Kidney (tissue), 14 donors: ENCODE results near the gene PDIK1L. TPM values are rescaled to one million over a fixed set of nuclear protein-coding genes. Genes with fewer than 3 reads are reported as not detected.

Experiments
- DNase-seq, 5 donors: peaks; one replicate each; pipeline ENCODE4 v3.0.0-alpha.2; 2013 to 2020
- FAIRE-seq: peaks from 2 replicates; lab custom pipeline; 2012; peaks lifted over from hg19 to GRCh38; lab: Jason Lieb, UNC
- H3K27ac ChIP-seq, 2 donors: one replicate each; pipeline ENCODE4 v1.7.0; 2013; ENCODE audit warnings: low read depth in 2 of 2, low read length in 2 of 2, inconsistent platforms in 1 of 2
- H3K27me3 ChIP-seq: one replicate; pipeline ENCODE4 v1.7.1; 2013; ENCODE audit warnings: low read length, inconsistent platforms; ENCODE audit not compliant: control insufficient read depth, insufficient read depth
- H3K36me3 ChIP-seq, 3 donors: one replicate each; pipeline versions ENCODE4 v1.7.0 to v1.7.1; 2013; ENCODE audit warnings: low read length in 3 of 3, control low read depth in 1 of 3, inconsistent platforms in 1 of 3; ENCODE audit not compliant: insufficient read depth in 3 of 3, control insufficient read depth in 2 of 3
- H3K4me1 ChIP-seq, 3 donors: one replicate each; pipeline versions ENCODE4 v1.7.0 to v1.7.1; 2013; ENCODE audit warnings: low read length in 3 of 3, inconsistent platforms in 1 of 3, low read depth in 1 of 3; ENCODE audit not compliant: control insufficient read depth in 2 of 3, insufficient read depth in 2 of 3
- H3K4me3 ChIP-seq, 3 donors: one replicate each; pipeline versions ENCODE4 v1.7.0 to v1.8.1; 2013; ENCODE audit warnings: low read length in 3 of 3, control low read depth in 1 of 3, inconsistent platforms in 1 of 3
- H3K9ac ChIP-seq, 3 donors: one replicate each; pipeline versions ENCODE4 v1.7.0 to v1.7.1; 2013; ENCODE audit warnings: low read length in 3 of 3, control low read depth in 1 of 3, inconsistent platforms in 1 of 3
- H3K9me3 ChIP-seq, 3 donors: one replicate each; pipeline versions ENCODE4 v1.7.0 to v1.7.1; 2013; ENCODE audit warnings: low read length in 3 of 3, control low read depth in 1 of 3, inconsistent platforms in 1 of 3; ENCODE audit not compliant: control insufficient read depth in 2 of 3, insufficient read depth in 1 of 3
- intact Hi-C: fragments of 100-400 bp; cut with DNase I; formaldehyde crosslinking; loops from one replicate; pipeline ENCODE4 v1.11.1; 2022
- polyA plus RNA-seq: library from polyadenylated mRNA; stranded (reverse); fragments of 350-450 nt; fragmentation: Illumina TruSeq; extraction: RNeasy Lipid Tissue Mini Kit (QIAGEN cat#74804); gene quantifications from one replicate; pipeline ENCODE4 v1.2.3, GENCODE V29; 2014; ENCODE audit warnings: low read depth, low replicate concordance; ENCODE audit not compliant: insufficient read depth
- total RNA-seq: library from RNA; stranded (reverse); fragmentation: NEBNext Ultra II Directional; extraction: Animal tissue kit (Norgen Biotek cat#: 25700); gene quantifications from one replicate; pipeline ENCODE4 v1.2.1, GENCODE V29; 2021
- TF ChIP-seq, protein P1 (sequence below): IDR thresholded peaks from 3 replicates; pipeline ENCODE4 v1.5.1; 2012; ENCODE audit warnings: mild to moderate bottlenecking, moderate library complexity, borderline replicate concordance; ENCODE audit not compliant: insufficient read depth; ENCODE audit errors: extremely low read depth
- donor health status: control.
- donor health status: control.
- donor health status: control.
- donor health status: control.
- donor health status: control.
- donor health status: DM: yes; HTN: yes; CAD: no.
- donor health status: Normal renal cell carcinoma (clear cell type).

Gene PDIK1L
- total and polyA plus RNA-seq, 2 donors from 2014 or later = 3.7 to 13.9 TPM

GRCh38 chr1:26110731-26111529, 694 bp upstream of the PDIK1L start:
- Histone ChIP-seq H3K27me3 (no peaks in the 10 kb centered on the region), H3K36me3 (peaks cover 0 to 7% (median 3%) of the 10 kb centered on the region in 3 donors), H3K9ac (peak overlapping the region; percentile 43 to 84 (median 69)), H3K9me3 (no peaks in the 10 kb centered on the region), H3K4me3 (peak overlapping the region; percentile 74 to 96 (median 79)), H3K4me1 (peaks cover 4 to 7% (median 5%) of the 10 kb centered on the region in 3 donors), H3K27ac (peak overlapping the region; percentile 67 to 80)
- TF ChIP-seq, protein P1, sequence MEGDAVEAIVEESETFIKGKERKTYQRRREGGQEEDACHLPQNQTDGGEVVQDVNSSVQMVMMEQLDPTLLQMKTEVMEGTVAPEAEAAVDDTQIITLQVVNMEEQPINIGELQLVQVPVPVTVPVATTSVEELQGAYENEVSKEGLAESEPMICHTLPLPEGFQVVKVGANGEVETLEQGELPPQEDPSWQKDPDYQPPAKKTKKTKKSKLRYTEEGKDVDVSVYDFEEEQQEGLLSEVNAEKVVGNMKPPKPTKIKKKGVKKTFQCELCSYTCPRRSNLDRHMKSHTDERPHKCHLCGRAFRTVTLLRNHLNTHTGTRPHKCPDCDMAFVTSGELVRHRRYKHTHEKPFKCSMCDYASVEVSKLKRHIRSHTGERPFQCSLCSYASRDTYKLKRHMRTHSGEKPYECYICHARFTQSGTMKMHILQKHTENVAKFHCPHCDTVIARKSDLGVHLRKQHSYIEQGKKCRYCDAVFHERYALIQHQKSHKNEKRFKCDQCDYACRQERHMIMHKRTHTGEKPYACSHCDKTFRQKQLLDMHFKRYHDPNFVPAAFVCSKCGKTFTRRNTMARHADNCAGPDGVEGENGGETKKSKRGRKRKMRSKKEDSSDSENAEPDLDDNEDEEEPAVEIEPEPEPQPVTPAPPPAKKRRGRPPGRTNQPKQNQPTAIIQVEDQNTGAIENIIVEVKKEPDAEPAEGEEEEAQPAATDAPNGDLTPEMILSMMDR = no peak
- DNase-seq (peak; percentile 87 to 93 (median 90)), FAIRE-seq (no peak)
- intact Hi-C loops = no loop called here

DNA sequence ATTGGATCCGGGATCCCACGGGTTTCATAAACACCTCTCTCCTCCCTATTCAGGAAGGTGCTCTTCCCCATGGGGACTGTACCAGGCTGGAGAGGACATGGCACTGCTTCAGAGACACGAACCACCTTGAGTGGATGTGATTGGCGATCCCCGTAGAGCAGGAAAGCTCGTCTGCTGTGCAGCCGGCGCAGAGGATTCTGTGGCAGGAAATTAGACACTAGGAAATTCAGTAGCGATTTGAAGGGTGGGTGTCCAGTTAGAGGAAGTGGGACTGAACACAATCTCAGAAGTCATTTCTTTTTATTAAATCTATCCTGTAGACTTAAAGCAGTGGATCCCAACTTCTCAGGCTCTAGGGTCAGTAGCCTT, 767 bp downstream of the PDIK1L start:
- intact Hi-C loops = no loop called here
- Histone ChIP-seq H3K9me3 (no peaks in the 10 kb centered on the region), H3K4me1 (peaks cover 4 to 7% (median 5%) of the 10 kb centered on the region in 3 donors), H3K27ac (peak overlapping the region; percentile 91 to 95), H3K9ac (peak overlapping the region; percentile 58 to 80 (median 72)), H3K36me3 (peaks cover 0 to 7% (median 3%) of the 10 kb centered on the region in 3 donors), H3K4me3 (peak overlapping the region; percentile 95 to 97 (median 96)), H3K27me3 (no peaks in the 10 kb centered on the region)
- no peak for FAIRE-seq
- TF ChIP-seq, protein P1 = no peak
- DNase-seq = peak in 1 of 5 donors; percentile 46

GRCh38 chr1:26114165-26114927, 2.7 kb downstream of the PDIK1L start:
- intact Hi-C loops = no loop called here
- FAIRE-seq = no peak
- H3K4me3 ChIP-seq = no peak overlapping the region

More at GRCh38 chr1:26114165-26114927, 2.7 kb downstream of the PDIK1L start:
- H3K27me3 ChIP-seq = no peaks in the 10 kb centered on the region
- no peak overlapping the region for H3K27ac ChIP-seq
- H3K36me3 ChIP-seq = peaks cover 0 to 12% (median 5%) of the 10 kb centered on the region in 3 donors
- peaks cover 4 to 7% (median 5%) of the 10 kb centered on the region in 3 donors for H3K4me1 ChIP-seq
- no peak for DNase-seq
- TF ChIP-seq, protein P1 = no peak
- H3K9me3 ChIP-seq = no peaks in the 10 kb centered on the region
- no peak overlapping the region for H3K9ac ChIP-seq
